ENCODE measurements around the gene ERBB3.

The ERBB3 gene

GRCh38 chr12:56130876-56131275 lies 50.9 kb downstream of the ERBB3 start:
- Histone ChIP-seq H3K9me3 (ENCODE audit: control insufficient read depth, low read length) (no peaks in the 10 kb centered on the region), H3K4me2 (ENCODE audit: low read length) (no peak overlapping the region), H3K4me3 (ENCODE audit: low read depth, low read length) (no peak overlapping the region), H3K27me3 (ENCODE audit: control insufficient read depth, insufficient read depth, low read length) (no peaks in the 10 kb centered on the region), H3K4me1 (peaks cover 17% of the 10 kb centered on the region), H3K27ac (no peak overlapping the region), H3K9ac (no peak overlapping the region), H2AFZ (no peak overlapping the region), H3K36me3 (ENCODE audit: control insufficient read depth, insufficient read depth, low read length) (no peaks in the 10 kb centered on the region), H3K79me2 (no peaks in the 10 kb centered on the region)
- no peak for TF ChIP-seq CTCF (IDR thresholded peaks at IDR 0.05)

- no peak overlapping the region for H3K4me3 ChIP-seq (ENCODE audit: low read depth, low read length)
- no peaks in the 10 kb centered on the region for H3K79me2 ChIP-seq
- no peaks in the 10 kb centered on the region for H3K4me1 ChIP-seq
- no peak for TF ChIP-seq CTCF (IDR thresholded peaks at IDR 0.05)
- H3K36me3 ChIP-seq (ENCODE audit: control insufficient read depth, insufficient read depth, low read length), result no peaks in the 10 kb centered on the region
- H3K27ac ChIP-seq, result no peak overlapping the region
- H2AFZ ChIP-seq, result no peak overlapping the region
- H3K4me2 ChIP-seq (ENCODE audit: low read length), result no peak overlapping the region
- no peak overlapping the region for H3K9ac ChIP-seq
- no peaks in the 10 kb centered on the region for H3K27me3 ChIP-seq (ENCODE audit: control insufficient read depth, insufficient read depth, low read length)
- no peaks in the 10 kb centered on the region for H3K9me3 ChIP-seq (ENCODE audit: control insufficient read depth, low read length)
Measured at GRCh38 chr12:56134897-56135296, 54.9 kb downstream of the ERBB3 start.

GRCh38 chr12:56137853-56138571 lies 58.0 kb downstream of the ERBB3 start:
- TF ChIP-seq CTCF (IDR thresholded peaks at IDR 0.05), result no peak
- Histone ChIP-seq H3K9me3 (ENCODE audit: control insufficient read depth, low read length) (no peaks in the 10 kb centered on the region), H3K9ac (no peak overlapping the region), H3K27ac (no peak overlapping the region), H3K4me1 (no peaks in the 10 kb centered on the region), H3K36me3 (ENCODE audit: control insufficient read depth, insufficient read depth, low read length) (no peaks in the 10 kb centered on the region), H3K4me2 (ENCODE audit: low read length) (no peak overlapping the region), H3K79me2 (no peaks in the 10 kb centered on the region), H2AFZ (no peak overlapping the region), H3K27me3 (ENCODE audit: control insufficient read depth, insufficient read depth, low read length) (no peaks in the 10 kb centered on the region), H3K4me3 (ENCODE audit: low read depth, low read length) (no peak overlapping the region)

- no peak overlapping the region for H3K9ac ChIP-seq
- no peak for TF ChIP-seq CTCF (IDR thresholded peaks at IDR 0.05)
- H3K27me3 ChIP-seq (ENCODE audit: control insufficient read depth, insufficient read depth, low read length), result no peaks in the 10 kb centered on the region
- H3K79me2 ChIP-seq, result no peaks in the 10 kb centered on the region
- no peaks in the 10 kb centered on the region for H3K9me3 ChIP-seq (ENCODE audit: control insufficient read depth, low read length)
- no peak overlapping the region for H3K4me3 ChIP-seq (ENCODE audit: low read depth, low read length)
- no peak overlapping the region for H3K27ac ChIP-seq
- peaks cover 10% of the 10 kb centered on the region for H3K4me1 ChIP-seq
- H3K4me2 ChIP-seq (ENCODE audit: low read length), result no peak overlapping the region
- H2AFZ ChIP-seq, result no peak overlapping the region
- no peaks in the 10 kb centered on the region for H3K36me3 ChIP-seq (ENCODE audit: control insufficient read depth, insufficient read depth, low read length)
Measured at GRCh38 chr12:56141946-56142784, 62.2 kb downstream of the ERBB3 start.
